K562 treated with DMSO at 1 percent for 48 hours (cell line): Measurements from ENCODE around the gene IL15. TPM values are rescaled to one million over a fixed set of nuclear protein-coding genes. Genes with fewer than 3 reads are reported as not detected.

ENCODE experiments used
- total RNA-seq: library from RNA; unstranded; fragments of 300-600 nt; gene quantifications from 2 replicates; pipeline ENCODE4 v1.2.3, GENCODE V29; 2022; ENCODE audit warnings: low replicate concordance; ENCODE audit errors: extremely low read depth

The IL15 gene, protein sequence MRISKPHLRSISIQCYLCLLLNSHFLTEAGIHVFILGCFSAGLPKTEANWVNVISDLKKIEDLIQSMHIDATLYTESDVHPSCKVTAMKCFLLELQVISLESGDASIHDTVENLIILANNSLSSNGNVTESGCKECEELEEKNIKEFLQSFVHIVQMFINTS
- not detected in 2 replicates for total RNA-seq

DNA sequence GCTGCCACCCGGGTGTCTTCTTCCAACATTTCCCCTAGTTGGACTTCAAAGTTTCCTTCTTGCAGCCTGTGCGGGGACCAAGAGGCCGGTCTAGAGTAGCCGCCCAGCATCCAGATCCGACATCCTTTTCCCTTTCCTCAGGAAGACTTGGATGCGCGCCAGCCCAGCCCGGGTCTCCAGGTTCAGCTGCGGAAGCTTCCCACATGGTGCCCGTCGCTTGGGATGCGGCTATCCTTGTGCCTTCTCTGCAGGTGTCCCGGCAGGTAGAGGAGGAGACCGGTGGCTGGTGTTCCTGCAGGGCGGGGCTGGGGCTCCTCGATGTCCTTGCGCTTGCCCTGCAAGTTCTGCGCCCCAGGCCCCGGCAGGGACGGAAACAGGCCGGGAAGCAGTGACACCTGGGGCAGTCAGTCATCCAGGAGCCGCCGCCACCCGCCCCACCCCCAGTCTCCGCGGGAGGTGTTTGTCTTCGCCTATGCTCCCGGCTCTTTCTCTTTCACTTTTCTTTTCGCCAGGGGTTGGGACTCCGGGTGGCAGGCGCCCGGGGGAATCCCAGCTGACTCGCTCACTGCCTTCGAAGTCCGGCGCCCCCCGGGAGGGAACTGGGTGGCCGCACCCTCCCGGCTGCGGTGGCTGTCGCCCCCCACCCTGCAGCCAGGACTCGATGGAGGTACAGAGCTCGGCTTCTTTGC is at the start of gene IL15:
TSS of gene IL15 (plus strand) at position 502 of the 689 bp plus-strand sequence. CDS start 82,882 bp downstream, outside the sequence.

